ENCODE data around the gene CDC34.

CDC34 gene

DNA sequence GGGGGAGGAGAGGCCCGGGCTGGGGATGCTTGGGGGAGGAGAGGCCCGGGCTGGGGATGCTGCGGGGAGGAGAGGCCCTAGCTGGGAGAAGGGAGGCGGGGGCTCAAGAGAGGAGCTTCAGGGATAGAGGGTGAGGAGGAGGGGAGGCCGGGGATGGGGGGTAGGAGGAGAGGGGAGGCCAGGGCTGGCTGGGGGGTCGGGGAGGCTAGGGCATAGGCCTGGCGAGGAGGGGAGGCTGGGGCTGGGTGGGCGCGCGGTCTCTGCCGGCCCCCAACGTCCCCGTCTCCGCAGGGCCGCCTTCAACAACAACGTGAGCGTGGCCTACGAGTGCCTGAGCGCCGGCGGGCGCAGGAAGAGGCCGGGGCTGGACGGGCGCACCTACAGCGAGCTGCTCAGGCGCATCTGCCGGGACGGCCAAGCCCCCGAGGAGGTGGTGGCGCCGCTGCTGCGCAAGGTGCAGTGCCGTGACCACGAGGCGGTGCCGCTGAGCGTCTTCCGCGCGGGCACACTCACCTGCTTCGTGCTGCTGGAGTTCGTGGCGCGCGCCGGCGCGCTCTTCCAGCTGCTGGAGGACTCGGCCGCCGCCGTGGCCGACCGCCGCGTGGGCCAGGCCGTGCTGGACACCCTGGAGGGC is 12.8 kb upstream of the CDC34 start:
- TF ChIP-seq, protein P1, sequence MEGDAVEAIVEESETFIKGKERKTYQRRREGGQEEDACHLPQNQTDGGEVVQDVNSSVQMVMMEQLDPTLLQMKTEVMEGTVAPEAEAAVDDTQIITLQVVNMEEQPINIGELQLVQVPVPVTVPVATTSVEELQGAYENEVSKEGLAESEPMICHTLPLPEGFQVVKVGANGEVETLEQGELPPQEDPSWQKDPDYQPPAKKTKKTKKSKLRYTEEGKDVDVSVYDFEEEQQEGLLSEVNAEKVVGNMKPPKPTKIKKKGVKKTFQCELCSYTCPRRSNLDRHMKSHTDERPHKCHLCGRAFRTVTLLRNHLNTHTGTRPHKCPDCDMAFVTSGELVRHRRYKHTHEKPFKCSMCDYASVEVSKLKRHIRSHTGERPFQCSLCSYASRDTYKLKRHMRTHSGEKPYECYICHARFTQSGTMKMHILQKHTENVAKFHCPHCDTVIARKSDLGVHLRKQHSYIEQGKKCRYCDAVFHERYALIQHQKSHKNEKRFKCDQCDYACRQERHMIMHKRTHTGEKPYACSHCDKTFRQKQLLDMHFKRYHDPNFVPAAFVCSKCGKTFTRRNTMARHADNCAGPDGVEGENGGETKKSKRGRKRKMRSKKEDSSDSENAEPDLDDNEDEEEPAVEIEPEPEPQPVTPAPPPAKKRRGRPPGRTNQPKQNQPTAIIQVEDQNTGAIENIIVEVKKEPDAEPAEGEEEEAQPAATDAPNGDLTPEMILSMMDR (conservative IDR thresholded peaks at IDR 0.05), result no peak
- no peak for TF ChIP-seq ZFX (IDR thresholded peaks at IDR 0.05)
- H3K27ac ChIP-seq, result no peak overlapping the region

DNA sequence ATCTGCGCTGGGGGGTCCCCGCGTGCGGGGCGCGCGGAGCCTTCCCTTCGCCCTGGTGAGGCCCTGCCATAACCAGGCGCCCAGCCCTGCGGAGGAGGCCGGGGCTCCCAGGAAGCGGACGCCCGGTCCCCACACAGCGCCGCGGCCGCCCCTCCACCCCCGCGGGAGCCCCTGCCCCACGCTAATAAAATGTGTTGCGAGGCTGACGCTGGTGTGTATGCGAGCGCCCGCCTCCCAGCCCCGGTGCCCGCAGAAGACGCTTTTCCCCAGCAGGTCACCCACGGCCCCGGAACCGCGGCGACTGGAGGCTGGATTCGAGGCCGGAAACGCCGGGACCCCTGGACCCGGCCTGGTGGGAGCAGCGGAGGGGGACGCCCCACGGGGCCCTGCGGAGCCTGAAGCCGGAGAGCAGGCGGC is 12.1 kb upstream of the CDC34 start:
- H3K27ac ChIP-seq, result no peak overlapping the region
- no peak for TF ChIP-seq ZFX (IDR thresholded peaks at IDR 0.05)
- TF ChIP-seq, protein P1 (conservative IDR thresholded peaks at IDR 0.05), result no peak

DNA sequence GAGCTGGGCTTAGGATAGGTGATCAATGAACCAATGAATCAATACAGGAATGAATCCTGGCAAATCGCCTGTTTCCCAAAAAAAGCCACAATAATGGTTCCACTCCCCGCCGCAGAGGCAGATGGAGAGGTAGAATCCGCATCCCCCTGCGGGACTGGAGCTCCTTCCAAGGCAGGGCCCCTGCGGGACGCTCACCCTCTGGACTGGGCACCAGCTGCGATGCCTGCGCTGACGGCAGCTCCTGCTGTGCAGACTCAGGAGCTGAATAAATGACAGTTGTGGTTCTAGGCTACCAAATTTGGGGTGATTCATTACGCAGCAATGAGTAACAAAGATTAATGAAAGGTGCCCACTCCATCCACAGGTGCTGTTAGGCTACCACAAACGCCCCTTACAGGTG is 8.8 kb upstream of the CDC34 start:
- no peak overlapping the region for H3K27ac ChIP-seq
- TF ChIP-seq ZFX (IDR thresholded peaks at IDR 0.05), result no peak
- TF ChIP-seq, protein P1 (conservative IDR thresholded peaks at IDR 0.05), result no peak

- TF ChIP-seq, protein P1 (conservative IDR thresholded peaks at IDR 0.05), result no peak
- TF ChIP-seq ZFX (IDR thresholded peaks at IDR 0.05), result no peak
- H3K27ac ChIP-seq, result no peak overlapping the region
Measured at GRCh38 chr19:524062-524674, 7.4 kb upstream of the CDC34 start.

GRCh38 chr19:525029-525428 is 6.5 kb upstream of the CDC34 start:
- TF ChIP-seq ZFX (IDR thresholded peaks at IDR 0.05), result no peak
- TF ChIP-seq, protein P1 (conservative IDR thresholded peaks at IDR 0.05), result no peak
- H3K27ac ChIP-seq, result no peak overlapping the region

GRCh38 chr19:525857-526419 is 5.6 kb upstream of the CDC34 start:
- no peak overlapping the region for H3K27ac ChIP-seq
- TF ChIP-seq ZFX (IDR thresholded peaks at IDR 0.05), result no peak
- TF ChIP-seq, protein P1 (conservative IDR thresholded peaks at IDR 0.05), result no peak
